Skeletal muscle cell (primary cell): ENCODE data around the gene OR6C1.
"Not testable (repeated sequence)": the region's sequence is repeated elsewhere in the genome, so short reads cannot be mapped to it uniquely, and the experiment has no call there.

Experiments used
- DNase-seq: peaks from one replicate; pipeline ENCODE4 v3.0.0-alpha.2; 2010; ENCODE audit warnings: low read depth
- H3K4me3 ChIP-seq: 2 replicates; pipeline ENCODE4 v1.5.1; 2011; ENCODE audit warnings: low read depth, mild to moderate bottlenecking, control low read depth, low read length, moderate library complexity

The OR6C1 gene

GRCh38 chr12:55314043-55314442, at the start of gene OR6C1:
TSS of gene OR6C1 (plus strand) at chr12:55314343. CDS start at chr12:55320600, 6,257 bp downstream.
- no peak for DNase-seq
- no peak within 1 kb of the TSS for H3K4me3 ChIP-seq

DNA sequence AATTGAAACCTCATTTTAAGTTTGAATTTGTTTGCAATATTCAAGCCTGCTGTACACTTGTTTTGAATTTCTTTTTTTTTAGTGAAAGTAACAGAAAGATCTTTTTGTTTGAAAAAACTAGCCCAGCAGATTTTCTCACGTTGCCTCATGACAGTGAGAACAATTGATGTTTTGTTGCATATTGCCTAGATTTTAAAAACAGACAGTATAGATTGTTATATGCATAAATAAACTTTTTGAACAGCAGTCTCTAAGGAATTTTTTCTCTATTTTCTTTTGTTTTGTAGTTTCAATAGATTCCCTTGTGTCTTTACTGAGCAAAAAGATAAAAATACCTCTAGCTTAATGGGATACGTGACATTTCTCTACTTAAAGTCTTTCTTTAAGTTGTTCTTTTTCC, 33.2 kb upstream of the OR6C1 start:
- no peak overlapping the region for H3K4me3 ChIP-seq
- DNase-seq = no peak

- DNase-seq = no peak
These were observed 24.1 kb upstream of the OR6C1 start for GRCh38 chr12:55289999-55290398.

GRCh38 chr12:55296469-55296868, 17.7 kb upstream of the OR6C1 start, which contains the start of gene OR6C6:
TSS of gene OR6C6 (minus strand) at chr12:55296569. CDS start at chr12:55295232, 1,337 bp downstream.
- no peak within 1 kb of the TSS for H3K4me3 ChIP-seq
- no peak for DNase-seq

More at GRCh38 chr12:55289999-55290398, 24.1 kb upstream of the OR6C1 start:
- H3K4me3 ChIP-seq = no peak overlapping the region

GRCh38 chr12:55320201-55320600, 6.1 kb downstream of the OR6C1 start:
- H3K4me3 ChIP-seq = no peak overlapping the region
- no peak for DNase-seq

- H3K4me3 ChIP-seq = not testable (repeated sequence)
These were observed 11.7 kb downstream of the OR6C1 start for GRCh38 chr12:55325801-55326200.

DNA sequence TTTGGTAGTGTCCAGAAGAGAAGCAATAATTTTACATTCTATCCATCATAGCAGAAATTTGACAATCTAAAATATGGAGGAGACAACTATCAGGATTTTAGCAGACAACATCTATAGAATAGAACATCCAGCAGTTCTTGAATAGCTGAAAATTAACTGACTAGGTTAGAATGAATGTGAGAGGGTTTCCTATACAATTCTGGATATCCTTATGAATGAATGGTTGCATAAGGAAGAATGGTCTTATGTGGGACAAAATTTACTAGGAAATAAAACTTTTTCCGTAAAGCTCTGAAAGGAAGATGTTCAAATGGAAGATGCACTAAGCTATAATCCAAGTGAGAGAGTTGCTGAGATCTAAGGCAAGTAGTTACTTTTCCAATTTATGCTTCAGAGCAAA, 16.3 kb downstream of the OR6C1 start, which contains the start of gene OR6C3:
TSS of gene OR6C3 (plus strand) at position 301 of the 400 bp plus-strand sequence. CDS start 955 bp downstream, outside the sequence.
- DNase-seq = no peak

More at GRCh38 chr12:55325801-55326200, 11.7 kb downstream of the OR6C1 start:
- DNase-seq = not testable (repeated sequence)

DNA sequence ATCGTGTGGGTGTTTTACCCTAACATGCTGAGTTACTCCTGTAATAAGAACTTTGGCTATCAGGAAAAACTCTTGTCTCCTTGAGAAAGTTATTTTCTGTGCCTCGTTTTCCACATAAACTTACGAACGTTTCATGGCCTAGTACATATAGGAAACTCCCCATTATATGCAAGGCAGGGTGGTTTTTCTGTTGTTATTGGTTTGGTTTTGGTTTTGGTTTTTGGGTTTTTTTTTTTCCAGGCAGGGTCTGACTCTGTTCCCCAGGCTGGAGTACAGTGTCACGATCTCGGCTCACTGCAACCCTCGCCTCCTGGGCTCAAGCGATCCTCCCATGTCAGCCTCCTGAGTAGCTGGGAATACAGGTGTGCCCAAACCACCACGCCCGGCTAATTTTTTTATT, 21.9 kb downstream of the OR6C1 start:
- H3K4me3 ChIP-seq = no peak overlapping the region
- no peak for DNase-seq

More for the DNA sequence above, 16.3 kb downstream of the OR6C1 start, which contains the start of gene OR6C3:
- no peak within 1 kb of the TSS for H3K4me3 ChIP-seq

DNA sequence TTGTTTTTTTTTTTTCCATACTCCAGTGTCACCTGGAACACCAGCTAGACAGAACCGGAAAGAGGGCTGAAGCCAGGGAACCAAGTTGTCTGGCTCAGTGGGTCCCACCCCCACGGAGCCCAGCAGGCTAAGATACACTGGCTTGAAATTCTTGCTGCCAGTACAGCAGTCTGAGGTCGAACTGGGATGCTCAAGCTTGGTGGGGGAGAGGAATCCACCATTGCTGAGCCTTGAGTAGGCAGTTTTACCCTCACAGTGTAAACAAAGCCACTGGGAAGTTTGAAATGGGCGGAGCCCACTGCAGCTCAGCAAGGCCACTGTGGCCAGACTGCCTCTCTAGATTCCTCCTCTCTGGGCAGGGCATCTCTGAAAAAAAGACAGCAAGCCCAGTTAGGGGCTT, 41.2 kb downstream of the OR6C1 start:
- DNase-seq, H3K4me3 ChIP-seq: not testable (repeated sequence)

DNA sequence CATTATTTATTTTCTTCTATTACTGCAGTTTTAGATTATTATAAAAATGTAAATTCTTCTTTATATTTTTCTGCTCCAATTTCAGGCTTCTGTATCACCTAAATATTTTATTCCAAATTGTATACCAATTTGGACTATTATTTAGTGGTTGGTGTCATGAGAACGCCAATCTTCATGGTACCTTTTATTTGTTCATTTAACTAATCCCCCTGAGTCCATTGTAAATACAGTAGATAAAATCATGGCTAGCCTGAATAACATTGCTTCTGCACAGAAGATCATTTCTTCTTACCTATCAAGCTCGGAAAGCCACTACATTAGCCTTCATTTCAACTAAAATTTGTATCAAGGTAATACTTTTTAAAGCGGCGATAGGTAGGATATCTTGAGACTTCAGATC, 48.5 kb downstream of the OR6C1 start, which contains the start of gene OR6C75:
TSS of gene OR6C75 (plus strand) at position 301 of the 400 bp plus-strand sequence. CDS start 2,136 bp downstream, outside the sequence.
- no peak for DNase-seq
- H3K4me3 ChIP-seq = no peak within 1 kb of the TSS

DNA sequence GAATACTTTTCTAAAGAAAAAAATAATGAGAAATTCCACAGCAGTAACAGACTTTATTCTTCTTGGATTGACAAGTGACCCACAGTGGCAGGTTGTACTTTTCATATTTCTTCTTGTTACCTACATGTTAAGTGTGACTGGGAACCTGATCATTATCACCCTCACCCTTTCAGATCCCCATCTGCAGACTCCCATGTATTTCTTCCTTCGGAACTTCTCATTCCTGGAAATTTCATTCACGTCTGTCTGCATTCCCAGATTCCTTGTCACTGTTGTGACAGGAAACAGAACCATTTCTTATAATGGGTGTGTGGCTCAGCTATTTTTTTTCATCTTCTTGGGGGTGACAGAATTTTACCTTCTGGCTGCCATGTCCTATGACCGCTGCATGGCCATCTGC, 50.9 kb downstream of the OR6C1 start:
- no peak overlapping the region for H3K4me3 ChIP-seq
- no peak for DNase-seq
